ENCODE measurements around the gene UBE2E1. TPM values are rescaled to one million over a fixed set of nuclear protein-coding genes. Genes with fewer than 3 reads are reported as not detected.
A peak's percentile ranks its signal among the peaks of the same experiment; 100 is the strongest.

The UBE2E1 gene
- total and polyA plus RNA-seq, 2 experiments from 2014 or later: 39.9 to 120 TPM

- Histone ChIP-seq H3K27me3 (ENCODE audit: insufficient read depth) (no peaks in the 10 kb centered on the region), H4K20me1 (replicated peaks; ENCODE audit: insufficient read depth) (peaks cover 27% of the 10 kb centered on the region), H3K4me3 (no peak overlapping the region), H3K4me1 (ENCODE audit: insufficient read depth) (peaks cover 16% of the 10 kb centered on the region), H2AFZ (no peak overlapping the region), H3K36me3 (ENCODE audit: insufficient read depth) (no peaks in the 10 kb centered on the region), H3K9me2 (ENCODE audit: insufficient read depth) (no peaks in the 10 kb centered on the region), H3K79me2 (replicated peaks; ENCODE audit: insufficient read depth) (peaks cover 99% of the 10 kb centered on the region), H3F3A (replicated peaks; ENCODE audit: low read depth) (no peaks in the 10 kb centered on the region), H3K4me2 (no peak overlapping the region), H3K27ac (ENCODE audit: low read depth) (peak overlapping the region; percentile 51; the same call in 1 of the 2 replicates)
- Mint-ChIP-seq H3K9me3 (no peaks in the 10 kb centered on the region), H3K27me3 (ENCODE audit: insufficient read depth, low read depth, poor library complexity) (peaks cover 4% of the 10 kb centered on the region), H3K4me3 (no peak overlapping the region), H3K36me3 (ENCODE audit: low read depth) (no peaks in the 10 kb centered on the region), H3K4me1 (peaks cover 57% of the 10 kb centered on the region), H3K27ac (no peak overlapping the region)
- DNase-seq (ENCODE audit: low spot score) (no peak), ATAC-seq (no peak)
- TF ChIP-seq CREB1 (CRISPR knock-in tag; IDR thresholded peaks at IDR 0.05; ENCODE audit: low read depth): no peak
- no peak for TF ChIP-seq STAT1 (IDR thresholded peaks at IDR 0.05; ENCODE audit: unreplicated experiment)
- no peak for TF ChIP-seq EZH2phosphoT487 (IDR thresholded peaks at IDR 0.05; ENCODE audit: unreplicated experiment)
- TF ChIP-seq POLR2AphosphoS5 (IDR thresholded peaks at IDR 0.05; ENCODE audit: low read depth): no peak
- no peak for TF ChIP-seq REST (IDR thresholded peaks at IDR 0.05; ENCODE audit: unreplicated experiment)
- TF ChIP-seq JUNB (IDR thresholded peaks at IDR 0.05; ENCODE audit: unreplicated experiment): no peak
- no peak for TF ChIP-seq EZH2 (IDR thresholded peaks at IDR 0.05; ENCODE audit: low read depth, unreplicated experiment)
- no peak for TF ChIP-seq ETS1 (IDR thresholded peaks at IDR 0.05)
- TF ChIP-seq ZNF331 (CRISPR knock-in tag; IDR thresholded peaks at IDR 0.05; ENCODE audit: low read depth): no peak
- TF ChIP-seq NANOG (IDR thresholded peaks at IDR 0.05; ENCODE audit: borderline replicate concordance): no peak
- TF ChIP-seq CTCF (conservative IDR thresholded peaks at IDR 0.05; ENCODE audit: low read depth in 2 of 2): no peak
- no peak for TF ChIP-seq ZNF462 (CRISPR knock-in tag; IDR thresholded peaks at IDR 0.05)
- no peak for TF ChIP-seq ZNF114 (CRISPR knock-in tag; IDR thresholded peaks at IDR 0.05)
Observed at GRCh38 chr3:23837691-23838090, 31.9 kb downstream of the UBE2E1 start.

Measured in GM23338 (cell line).